C4-2B (cell line): ENCODE data around the gene AFF4.
"Not testable (repeated sequence)": the region's sequence is repeated elsewhere in the genome, so short reads cannot be mapped to it uniquely, and the experiment has no call there.

Source experiments
- H3K27ac ChIP-seq: fragments of 450-650 bp; 2 replicates; pipeline ENCODE4 v1.5.1; 2017
- CTCF ChIP-seq: fragments of 450-650 bp; conservative IDR thresholded peaks from 2 replicates; pipeline ENCODE4 v1.5.1; 2017; ENCODE audit warnings: mild to moderate bottlenecking
- ZFX ChIP-seq: fragments of 450-650 bp; IDR thresholded peaks from 2 replicates; pipeline ENCODE4 v1.6.1; 2017

AFF4 gene

GRCh38 chr5:132860742-132861141, 102.7 kb downstream of the AFF4 start:
- no peak overlapping the region for H3K27ac ChIP-seq
- TF ChIP-seq ZFX (no peak), CTCF (no peak)

DNA sequence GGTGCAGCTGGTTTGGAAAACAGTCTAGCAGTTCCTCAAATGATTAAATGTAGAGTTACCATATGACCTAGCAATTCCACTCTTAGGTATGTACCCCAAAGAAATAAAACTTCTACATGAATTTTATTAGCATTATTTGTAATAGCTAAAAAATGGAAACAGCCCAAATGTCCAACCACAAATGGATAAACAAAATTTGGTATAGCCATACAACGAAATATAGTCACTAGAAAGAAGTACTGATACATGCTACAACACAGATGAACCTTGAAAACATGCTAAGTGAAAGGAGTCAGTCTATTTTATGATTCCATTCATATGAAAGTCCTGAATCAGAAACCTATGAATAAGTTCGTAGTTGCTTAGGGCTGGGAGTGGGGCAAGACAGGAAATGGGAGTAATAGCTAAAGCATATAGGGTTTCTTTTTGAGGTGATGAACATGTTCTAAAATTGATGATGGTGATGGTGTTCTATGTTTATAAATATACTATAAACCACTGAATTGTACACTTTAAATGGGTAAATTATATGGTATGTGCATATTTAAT, 103.5 kb downstream of the AFF4 start:
- no peak overlapping the region for H3K27ac ChIP-seq
- TF ChIP-seq ZFX (no peak), CTCF (no peak)

- H3K27ac ChIP-seq: no peak overlapping the region
- TF ChIP-seq CTCF: no peak
- TF ChIP-seq ZFX: no peak
Measured at GRCh38 chr5:132856011-132856410, 107.4 kb downstream of the AFF4 start.

GRCh38 chr5:132854992-132855391, 108.4 kb downstream of the AFF4 start:
- H3K27ac ChIP-seq: not testable (repeated sequence)

GRCh38 chr5:132854301-132854700, 109.1 kb downstream of the AFF4 start:
- no peak for TF ChIP-seq CTCF
- no peak for TF ChIP-seq ZFX
- H3K27ac ChIP-seq: no peak overlapping the region

- TF ChIP-seq ZFX: no peak
- TF ChIP-seq CTCF: no peak
- H3K27ac ChIP-seq: no peak overlapping the region
Measured at GRCh38 chr5:132853790-132854189, 109.6 kb downstream of the AFF4 start.

DNA sequence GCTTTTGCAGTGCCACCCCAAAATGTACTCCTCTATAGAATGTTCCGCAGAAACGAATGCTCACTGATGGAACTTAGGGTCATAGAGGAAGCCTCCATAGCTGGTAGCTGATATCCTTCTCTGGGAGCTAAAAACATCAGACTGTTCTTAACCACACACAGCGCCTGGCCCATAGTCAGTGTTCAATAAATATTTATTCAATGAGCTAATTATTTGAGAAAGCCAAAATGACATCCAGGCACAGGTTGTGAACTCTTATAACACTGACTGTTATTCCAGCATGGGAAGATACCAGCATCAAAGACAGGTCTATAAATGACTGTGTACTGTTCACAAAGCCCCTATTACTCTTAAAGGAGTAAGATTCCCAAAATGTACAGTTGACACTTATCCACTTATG, 110.1 kb downstream of the AFF4 start:
- TF ChIP-seq ZFX (no peak), CTCF (no peak)
- H3K27ac ChIP-seq: no peak overlapping the region

GRCh38 chr5:132850066-132850465, 113.4 kb downstream of the AFF4 start:
- no peak for TF ChIP-seq ZFX
- TF ChIP-seq CTCF: no peak
- no peak overlapping the region for H3K27ac ChIP-seq
